BJ (cell line): ENCODE measurements around the gene SNX33. TPM values are rescaled to one million over a fixed set of nuclear protein-coding genes. Genes with fewer than 3 reads are reported as not detected.

Source experiments
- CTCF ChIA-PET: fragments of 350-600 bp; formaldehyde crosslinking; extraction: SDS; loops from one replicate; lab custom pipeline; 2021; ENCODE audit warnings: antibody characterized with exemption, inconsistent platforms; lab: Yijun Ruan, JAX
- POLR2A ChIA-PET: fragments of 300-600 bp; sonication (Branson Sonifier 250); formaldehyde crosslinking; extraction: SDS; loops from one replicate; lab custom pipeline; 2021; ENCODE audit warnings: antibody characterized with exemption; lab: Charles Lee
- DNase-seq: peaks from one replicate; pipeline ENCODE4 v3.0.0-alpha.2; 2011; ENCODE audit warnings: low read depth
- H3K27me3 ChIP-seq: 2 replicates; pipeline ENCODE4 v1.6.0; 2011; ENCODE audit warnings: low read length; ENCODE audit not compliant: control insufficient read depth, insufficient read depth
- H3K36me3 ChIP-seq: 2 replicates; pipeline ENCODE4 v1.5.1; 2011; ENCODE audit warnings: low read length; ENCODE audit not compliant: control insufficient read depth, insufficient read depth
- H3K4me3 ChIP-seq: 2 replicates; pipeline ENCODE4 v1.5.1; 2011; ENCODE audit warnings: low read depth, mild to moderate bottlenecking, control low read depth, low read length
- CTCF ChIP-seq: IDR thresholded peaks from 2 replicates; pipeline ENCODE4 v1.5.1; 2011; ENCODE audit warnings: low read depth, mild to moderate bottlenecking, control low read depth, inconsistent platforms, low read length, moderate library complexity; ENCODE audit not compliant: insufficient read depth
- polyA plus RNA-seq: library from polyadenylated mRNA; depleted of rRNA; stranded (reverse); fragments of >200 nt; gene quantifications from 2 replicates; pipeline ENCODE4 v1.2.3, GENCODE V29; 2011

SNX33 gene
- polyA plus RNA-seq, 1 experiment: 23.5 TPM

GRCh38 chr15:75637245-75638009 is 10.3 kb upstream of the SNX33 start:
- no peak overlapping the region for H3K4me3 ChIP-seq
- H3K36me3 ChIP-seq: no peaks in the 10 kb centered on the region
- CTCF ChIA-PET: interaction anchor here (1.0 to 4.1 kb wide), 10 partner anchors 11 to 230 kb away, joined by 3 to 30 read pairs (median 8); partner anchors contain the start of gene SNUPN
- no peak for TF ChIP-seq CTCF
- POLR2A ChIA-PET: no interaction called here
- no peak for DNase-seq
- H3K27me3 ChIP-seq: no peaks in the 10 kb centered on the region

- Histone ChIP-seq H3K36me3 (no peaks in the 10 kb centered on the region), H3K4me3 (peak overlapping the region; percentile 84), H3K27me3 (no peaks in the 10 kb centered on the region)
- ChIA-PET CTCF (interaction anchor here (0.8 to 4.1 kb wide), 13 partner anchors 8 to 185 kb away, joined by 3 to 30 read pairs (median 8); partner anchors contain the start of genes SNUPN and SNX33), POLR2A (no interaction called here)
- no peak for TF ChIP-seq CTCF
- no peak for DNase-seq
Measured at GRCh38 chr15:75639191-75639708, 8.5 kb upstream of the SNX33 start.

GRCh38 chr15:75639709-75640482 is 7.8 kb upstream of the SNX33 start, which contains the start of gene IMP3:
Gene IMP3 (minus strand): TSS chr15:75640224. CDS start chr15:75640168, 56 bp downstream.
- POLR2A ChIA-PET: no interaction called here
- Histone ChIP-seq H3K4me3 (peak within 1 kb of the TSS; percentile 84), H3K36me3 (no peaks in the 10 kb centered on the region), H3K27me3 (no peaks in the 10 kb centered on the region)
- CTCF ChIA-PET: interaction anchor here (0.8 to 4.1 kb wide), 13 partner anchors 7 to 272 kb away, joined by 3 to 30 read pairs (median 6); partner anchors contain the start of genes MAN2C1 and SNX33
- TF ChIP-seq CTCF: no peak
- peak; percentile 86 for DNase-seq

GRCh38 chr15:75640483-75641178 is 7.1 kb upstream of the SNX33 start:
- DNase-seq: no peak
- ChIA-PET POLR2A (interaction anchor here (0.5 kb wide), 1 partner anchor 188 kb away, joined by 3 read pairs; no protein-coding TSS in a partner anchor), CTCF (interaction anchor here (0.7 to 4.1 kb wide), 11 partner anchors 26 to 273 kb away, joined by 3 to 30 read pairs (median 5); partner anchors contain the start of gene MAN2C1)

More at GRCh38 chr15:75640483-75641178, 7.1 kb upstream of the SNX33 start:
- Histone ChIP-seq H3K4me3 (peak overlapping the region; percentile 84), H3K27me3 (no peaks in the 10 kb centered on the region), H3K36me3 (no peaks in the 10 kb centered on the region)
- TF ChIP-seq CTCF: peak; percentile 39; the same call in 1 of the 2 replicates
